HAP-1 (cell line): ENCODE data around the gene HEPHL1.

Experiments used
- DNase-seq, 2 experiments: peaks; one replicate each; pipeline ENCODE4 v3.0.0-alpha.2; 2016 to 2020; ENCODE audit warnings: low spot score in 2 of 2
- H3K27me3 ChIP-seq: fragments of 250-450 bp; sonication (Bioruptor Pico); 2 replicates; pipeline ENCODE4 v1.5.1; 2020; ENCODE audit warnings: low read depth, mild to moderate bottlenecking, moderate library complexity
- H3K36me3 ChIP-seq: fragments of 250-450 bp; sonication (Bioruptor Pico); replicated peaks from 2 replicates; pipeline ENCODE4 v1.5.1; 2020; ENCODE audit warnings: mild to moderate bottlenecking
- H3K4me1 ChIP-seq: fragments of 250-450 bp; sonication (Bioruptor Pico); 2 replicates; pipeline ENCODE4 v1.5.1; 2020; ENCODE audit warnings: mild to moderate bottlenecking
- H3K4me3 ChIP-seq: fragments of 250-450 bp; sonication (Bioruptor Pico); 2 replicates; pipeline ENCODE4 v1.5.1; 2020; ENCODE audit warnings: mild to moderate bottlenecking, moderate library complexity
- H3K9me3 ChIP-seq: fragments of 250-450 bp; sonication (Bioruptor Pico); 2 replicates; pipeline ENCODE4 v1.5.1; 2020; ENCODE audit warnings: mild to moderate bottlenecking, moderate library complexity
- in situ Hi-C: fragments of 300-500 bp; cut with MboI; formaldehyde crosslinking; loops from 3 replicates; pipeline ENCODE4 v1.14.3; 2020; ENCODE audit warnings: low sequenced_read_pairs, inconsistent platforms, mixed read lengths

HEPHL1 gene

DNA sequence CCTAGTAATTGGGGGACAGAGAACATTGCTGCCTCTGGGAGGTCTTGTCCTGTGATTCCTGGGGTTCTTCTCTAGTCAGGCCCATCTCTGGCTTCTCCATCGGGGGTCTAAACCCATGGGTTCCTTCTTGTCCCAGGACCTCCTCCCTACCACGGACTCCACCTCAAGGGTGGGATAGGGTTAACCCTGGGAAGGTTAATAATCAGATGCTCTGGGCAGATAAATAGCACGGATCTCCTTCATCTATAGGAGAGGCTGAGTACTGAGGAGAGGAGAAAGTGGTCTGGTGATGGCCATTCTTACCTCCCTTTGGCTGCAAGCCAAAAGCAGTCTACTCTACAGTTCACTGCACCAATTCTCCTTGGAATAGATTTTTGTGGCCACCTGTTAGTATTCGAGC is 10.5 kb downstream of the HEPHL1 start:
- H3K4me3 ChIP-seq = no peak overlapping the region
- H3K36me3 ChIP-seq = no peaks in the 10 kb centered on the region
- H3K4me1 ChIP-seq = no peaks in the 10 kb centered on the region
- DNase-seq = no peak
- in situ Hi-C loops = no loop called here
- H3K9me3 ChIP-seq = no peaks in the 10 kb centered on the region
- no peaks in the 10 kb centered on the region for H3K27me3 ChIP-seq

- in situ Hi-C loops = no loop called here
- Histone ChIP-seq H3K27me3 (no peaks in the 10 kb centered on the region), H3K9me3 (no peaks in the 10 kb centered on the region), H3K36me3 (no peaks in the 10 kb centered on the region), H3K4me1 (no peaks in the 10 kb centered on the region), H3K4me3 (no peak overlapping the region)
- DNase-seq = no peak
Observed at GRCh38 chr11:94032066-94032465, 10.9 kb downstream of the HEPHL1 start.

GRCh38 chr11:94032725-94033124 is 11.6 kb downstream of the HEPHL1 start:
- Histone ChIP-seq H3K4me1 (no peaks in the 10 kb centered on the region), H3K27me3 (no peaks in the 10 kb centered on the region), H3K4me3 (no peak overlapping the region), H3K36me3 (no peaks in the 10 kb centered on the region), H3K9me3 (no peaks in the 10 kb centered on the region)
- no peak for DNase-seq
- in situ Hi-C loops = no loop called here

- in situ Hi-C loops = no loop called here
- Histone ChIP-seq H3K9me3 (no peaks in the 10 kb centered on the region), H3K27me3 (no peaks in the 10 kb centered on the region), H3K4me1 (no peaks in the 10 kb centered on the region), H3K4me3 (no peak overlapping the region), H3K36me3 (no peaks in the 10 kb centered on the region)
- no peak for DNase-seq
Observed at GRCh38 chr11:94034207-94034606, 13.1 kb downstream of the HEPHL1 start.

DNA sequence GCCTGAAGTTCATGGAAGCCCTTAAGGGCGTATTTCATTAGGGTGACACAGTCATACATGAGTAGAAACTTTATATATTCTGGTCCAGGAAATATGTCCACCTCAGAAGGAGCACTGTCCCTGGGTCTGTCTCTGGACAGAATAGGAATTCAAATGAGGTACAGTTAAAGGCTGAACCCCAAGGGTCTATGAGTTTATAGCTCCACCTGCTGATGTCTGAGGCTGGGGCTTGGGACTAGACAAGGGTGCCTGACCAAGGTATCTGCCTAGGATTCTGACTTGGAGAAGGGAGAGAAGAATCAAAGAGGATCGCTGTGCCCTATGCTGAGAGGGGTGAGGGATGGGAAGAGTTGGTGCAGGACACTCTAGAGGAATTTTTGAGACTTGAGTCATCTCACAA is 14.9 kb downstream of the HEPHL1 start:
- H3K36me3 ChIP-seq = no peaks in the 10 kb centered on the region
- DNase-seq = no peak
- in situ Hi-C loops = no loop called here
- no peaks in the 10 kb centered on the region for H3K4me1 ChIP-seq
- H3K27me3 ChIP-seq = no peaks in the 10 kb centered on the region
- no peaks in the 10 kb centered on the region for H3K9me3 ChIP-seq
- H3K4me3 ChIP-seq = no peak overlapping the region

DNA sequence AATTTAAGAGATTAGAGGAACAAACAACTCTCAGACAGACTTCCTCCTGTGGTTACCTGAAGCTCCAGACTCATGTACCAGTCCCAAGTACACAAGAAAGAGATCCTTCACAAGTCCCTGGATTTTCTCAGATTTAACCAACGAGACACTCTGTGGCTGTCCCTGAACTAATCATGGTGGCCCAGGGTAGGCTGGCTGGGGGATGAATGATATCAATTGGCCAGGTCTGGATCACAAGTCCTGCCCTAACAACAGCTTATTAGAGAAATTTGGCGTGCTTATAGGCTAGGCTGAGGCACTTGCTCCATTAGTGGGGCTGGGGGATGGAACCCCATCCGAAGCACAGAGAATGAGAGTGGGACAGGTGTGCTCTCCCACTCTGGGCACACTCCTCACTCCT is 22.1 kb downstream of the HEPHL1 start:
- in situ Hi-C loops = no loop called here
- DNase-seq = no peak
- Histone ChIP-seq H3K4me3 (no peak overlapping the region), H3K9me3 (no peaks in the 10 kb centered on the region), H3K4me1 (no peaks in the 10 kb centered on the region), H3K27me3 (no peaks in the 10 kb centered on the region), H3K36me3 (no peaks in the 10 kb centered on the region)

DNA sequence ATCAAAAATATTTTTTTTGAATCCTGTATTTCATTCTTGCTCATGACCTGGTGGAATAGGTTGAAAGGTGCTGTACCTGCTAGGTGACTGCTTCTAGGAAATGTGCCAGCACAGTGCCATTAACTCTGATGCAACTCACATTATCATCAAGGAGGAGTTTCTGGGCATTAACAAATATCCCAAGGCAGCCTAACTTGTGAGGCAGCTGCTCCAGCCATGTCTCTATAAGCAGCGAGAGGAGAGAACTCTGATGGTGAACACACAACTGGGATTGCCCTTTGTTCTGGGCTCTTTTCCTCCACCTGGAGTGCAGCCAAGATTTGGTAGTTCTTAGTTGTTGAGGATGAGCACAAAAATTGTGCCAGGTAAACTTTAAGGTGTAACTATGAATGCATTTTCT is 25.6 kb downstream of the HEPHL1 start:
- no peak for DNase-seq
- Histone ChIP-seq H3K9me3 (no peaks in the 10 kb centered on the region), H3K4me3 (no peak overlapping the region), H3K36me3 (no peaks in the 10 kb centered on the region), H3K4me1 (no peaks in the 10 kb centered on the region), H3K27me3 (no peaks in the 10 kb centered on the region)
- in situ Hi-C loops = no loop called here

DNA sequence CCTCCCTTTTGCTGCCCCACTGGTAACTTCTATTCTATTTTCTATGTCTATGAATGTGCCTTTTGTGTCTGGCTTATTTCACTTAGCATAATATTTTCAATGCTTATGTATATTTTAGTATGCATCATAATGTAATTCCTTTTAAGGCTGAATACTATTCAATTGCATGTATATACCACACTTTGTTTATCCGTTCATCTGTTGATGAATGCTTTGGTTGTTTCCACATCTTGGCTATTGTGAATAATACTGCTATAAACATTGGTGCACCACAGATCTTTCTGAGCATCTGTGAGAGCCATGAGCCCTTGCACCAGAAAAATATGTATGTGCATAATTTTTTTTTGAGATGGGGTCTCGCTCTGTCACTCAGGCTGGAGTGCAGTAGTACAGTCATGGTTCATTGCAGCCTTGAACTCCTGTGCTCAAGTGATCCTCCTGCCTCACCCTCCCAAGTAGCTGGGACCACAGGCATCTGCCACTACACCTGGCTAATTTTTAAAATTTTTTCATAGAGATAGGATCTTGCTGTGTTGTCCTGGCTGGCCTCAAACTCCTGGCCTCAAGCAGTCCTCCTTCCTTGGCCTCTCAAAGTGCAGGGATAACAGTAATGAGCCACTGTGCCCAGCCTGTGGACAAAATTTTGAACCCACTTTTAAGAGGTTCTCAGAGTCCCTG is 27.0 kb downstream of the HEPHL1 start:
- H3K9me3 ChIP-seq = no peaks in the 10 kb centered on the region
- no peaks in the 10 kb centered on the region for H3K4me1 ChIP-seq

GRCh38 chr11:94049351-94049750 is 28.2 kb downstream of the HEPHL1 start:
- H3K36me3 ChIP-seq = no peaks in the 10 kb centered on the region
- H3K4me1 ChIP-seq = no peaks in the 10 kb centered on the region
- no peak for DNase-seq
- in situ Hi-C loops = no loop called here
- no peaks in the 10 kb centered on the region for H3K27me3 ChIP-seq
- H3K4me3 ChIP-seq = no peak overlapping the region
- H3K9me3 ChIP-seq = no peaks in the 10 kb centered on the region

More for the DNA sequence above, 27.0 kb downstream of the HEPHL1 start:
- Histone ChIP-seq H3K27me3 (no peaks in the 10 kb centered on the region), H3K36me3 (no peaks in the 10 kb centered on the region), H3K4me3 (no peak overlapping the region)
- in situ Hi-C loops = no loop called here
- no peak for DNase-seq

GRCh38 chr11:94058630-94059029 is 37.5 kb downstream of the HEPHL1 start:
- in situ Hi-C loops = no loop called here
- DNase-seq = no peak

GRCh38 chr11:94059065-94059464 is 37.9 kb downstream of the HEPHL1 start:
- H3K36me3 ChIP-seq = no peaks in the 10 kb centered on the region
- no peaks in the 10 kb centered on the region for H3K9me3 ChIP-seq
- in situ Hi-C loops = no loop called here
- DNase-seq = no peak
- no peak overlapping the region for H3K4me3 ChIP-seq
- H3K27me3 ChIP-seq = 0 out of 2 replicates have a peak, but pooled peaks cover 2% of the 10 kb centered on the region
- no peaks in the 10 kb centered on the region for H3K4me1 ChIP-seq

More at GRCh38 chr11:94058630-94059029, 37.5 kb downstream of the HEPHL1 start:
- H3K4me3 ChIP-seq = no peak overlapping the region
- H3K27me3 ChIP-seq = 0 out of 2 replicates have a peak, but pooled peaks cover 2% of the 10 kb centered on the region
- no peaks in the 10 kb centered on the region for H3K36me3 ChIP-seq
- no peaks in the 10 kb centered on the region for H3K9me3 ChIP-seq
- H3K4me1 ChIP-seq = no peaks in the 10 kb centered on the region

DNA sequence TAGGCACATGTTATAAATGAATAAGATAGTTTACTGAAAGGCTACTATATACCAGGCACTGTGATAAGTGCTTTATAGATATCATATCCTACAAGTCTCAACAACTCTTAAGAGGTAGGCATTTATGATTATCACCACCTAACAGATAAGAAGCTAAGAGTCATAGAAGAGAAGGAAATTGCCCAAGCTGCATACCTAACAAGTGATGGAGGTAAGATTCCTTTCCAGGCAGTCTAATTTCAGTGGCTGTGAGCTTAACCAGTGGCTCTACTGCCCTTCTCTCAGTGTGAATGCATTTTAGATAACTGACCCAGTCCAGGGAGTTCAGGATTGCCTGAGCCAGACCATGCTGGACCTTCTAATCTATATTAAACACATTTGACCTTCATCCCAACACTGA is 39.2 kb downstream of the HEPHL1 start:
- Histone ChIP-seq H3K27me3 (0 out of 2 replicates have a peak, but pooled peaks cover 2% of the 10 kb centered on the region), H3K36me3 (no peaks in the 10 kb centered on the region), H3K4me1 (no peaks in the 10 kb centered on the region), H3K9me3 (no peaks in the 10 kb centered on the region), H3K4me3 (no peak overlapping the region)
- in situ Hi-C loops = no loop called here
- no peak for DNase-seq

GRCh38 chr11:94062360-94062759 is 41.2 kb downstream of the HEPHL1 start:
- DNase-seq = no peak
- Histone ChIP-seq H3K4me1 (no peaks in the 10 kb centered on the region), H3K27me3 (0 out of 2 replicates have a peak, but pooled peaks cover 2% of the 10 kb centered on the region), H3K9me3 (no peaks in the 10 kb centered on the region), H3K4me3 (no peak overlapping the region), H3K36me3 (no peaks in the 10 kb centered on the region)
- in situ Hi-C loops = no loop called here

GRCh38 chr11:94066901-94067429 is 45.8 kb downstream of the HEPHL1 start:
- no peak for DNase-seq
- no peaks in the 10 kb centered on the region for H3K36me3 ChIP-seq
- no peaks in the 10 kb centered on the region for H3K9me3 ChIP-seq
- no peaks in the 10 kb centered on the region for H3K4me1 ChIP-seq
- no peaks in the 10 kb centered on the region for H3K27me3 ChIP-seq
- in situ Hi-C loops = no loop called here
- no peak overlapping the region for H3K4me3 ChIP-seq

- no peak for DNase-seq
- no peaks in the 10 kb centered on the region for H3K36me3 ChIP-seq
- in situ Hi-C loops = no loop called here
- H3K4me1 ChIP-seq = no peaks in the 10 kb centered on the region
- H3K4me3 ChIP-seq = no peak overlapping the region
- H3K9me3 ChIP-seq = no peaks in the 10 kb centered on the region
- H3K27me3 ChIP-seq = no peaks in the 10 kb centered on the region
Observed at GRCh38 chr11:94068764-94069163, 47.6 kb downstream of the HEPHL1 start.
